ENCODE data around the gene RRP8. TPM values are rescaled to one million over a fixed set of nuclear protein-coding genes. Genes with fewer than 3 reads are reported as not detected.

The RRP8 gene
- total RNA-seq, 1 donor from 2014 or later, result 14.6 TPM

GRCh38 chr11:6619004-6619745 lies 15.8 kb upstream of the RRP8 start, which contains the start of gene TPP1:
TPP1 (minus strand) TSS chr11:6619422; CDS start chr11:6619400, 22 bp downstream.
- peak; percentile 97 for DNase-seq (ENCODE audit: low read depth)

GRCh38 chr11:6618117-6619003 lies 14.9 kb upstream of the RRP8 start:
- DNase-seq (ENCODE audit: low read depth), result peak; percentile 69

GRCh38 chr11:6617315-6617781 lies 13.9 kb upstream of the RRP8 start:
- no peak for DNase-seq (ENCODE audit: low read depth)

GRCh38 chr11:6616596-6617250 lies 13.3 kb upstream of the RRP8 start:
- no peak for DNase-seq (ENCODE audit: low read depth)

GRCh38 chr11:6615882-6616585 lies 12.6 kb upstream of the RRP8 start:
- no peak for DNase-seq (ENCODE audit: low read depth)

GRCh38 chr11:6615046-6615445 lies 11.6 kb upstream of the RRP8 start:
- DNase-seq (ENCODE audit: low read depth), result no peak

- DNase-seq (ENCODE audit: low read depth), result no peak
Observed at GRCh38 chr11:6614446-6614845, 11.0 kb upstream of the RRP8 start.

- no peak for DNase-seq (ENCODE audit: low read depth)
Observed at GRCh38 chr11:6613496-6613895, 10.1 kb upstream of the RRP8 start.

- DNase-seq (ENCODE audit: low read depth), result peak; percentile 96
Observed at GRCh38 chr11:6612213-6613041, 9.0 kb upstream of the RRP8 start, which contains the start of gene TAF10. TAF10 (minus strand) TSS chr11:6612216; CDS start chr11:6612189, 27 bp downstream.

GRCh38 chr11:6611963-6612212 lies 8.5 kb upstream of the RRP8 start:
- no peak for DNase-seq (ENCODE audit: low read depth)

GRCh38 chr11:6611092-6611962 lies 7.9 kb upstream of the RRP8 start:
- DNase-seq (ENCODE audit: low read depth), result peak; percentile 38

GRCh38 chr11:6610591-6610990 lies 7.2 kb upstream of the RRP8 start:
- no peak for DNase-seq (ENCODE audit: low read depth)

- no peak for DNase-seq (ENCODE audit: low read depth)
Observed at GRCh38 chr11:6609502-6610015, 6.1 kb upstream of the RRP8 start.

- no peak for DNase-seq (ENCODE audit: low read depth)
Observed at GRCh38 chr11:6608726-6609501, 5.5 kb upstream of the RRP8 start.

- no peak for DNase-seq (ENCODE audit: low read depth)
Observed at GRCh38 chr11:6608011-6608410, 4.6 kb upstream of the RRP8 start.

GRCh38 chr11:6607190-6607795 lies 3.9 kb upstream of the RRP8 start:
- peak; percentile 46 for DNase-seq (ENCODE audit: low read depth)

GRCh38 chr11:6606471-6607189 lies 3.2 kb upstream of the RRP8 start:
- DNase-seq (ENCODE audit: low read depth), result peak; percentile 94

Data from myocyte (in vitro differentiated cells).